ENCODE measurements around the gene AOPEP.

- no peak for TF ChIP-seq CTCF (conservative IDR thresholded peaks at IDR 0.05)
- TF ChIP-seq ZFX (IDR thresholded peaks at IDR 0.05): no peak
Observed at GRCh38 chr9:95071925-95072324, 345.4 kb downstream of the AOPEP start.
